Progenitor cell of endocrine pancreas (in vitro differentiated cells): Measurements from ENCODE around the gene RAB5IF. TPM values are rescaled to one million over a fixed set of nuclear protein-coding genes. Genes with fewer than 3 reads are reported as not detected.
"Not testable (repeated sequence)": the region's sequence is repeated elsewhere in the genome, so short reads cannot be mapped to it uniquely, and the experiment has no call there.

Experiments
- DNase-seq: peaks from one replicate; pipeline ENCODE4 v3.0.0; 2021; ENCODE audit warnings: low spot score; ENCODE audit not compliant: unreplicated experiment
- H3K27ac Mint-ChIP-seq: 2 replicates; pipeline ENCODE4 v1.8.0; 2021; ENCODE audit warnings: mild to moderate bottlenecking, moderate library complexity, mixed read lengths
- H3K27me3 Mint-ChIP-seq: 2 replicates; pipeline ENCODE4 v1.8.0; 2021; ENCODE audit warnings: mixed read lengths
- H3K36me3 Mint-ChIP-seq: 2 replicates; pipeline ENCODE4 v1.8.0; 2022; ENCODE audit warnings: mixed read lengths; ENCODE audit not compliant: insufficient read depth
- H3K4me1 Mint-ChIP-seq: 2 replicates; pipeline ENCODE4 v1.8.0; 2021; ENCODE audit warnings: low read depth, mixed read lengths
- H3K4me3 Mint-ChIP-seq: 2 replicates; pipeline ENCODE4 v1.8.0; 2021; ENCODE audit warnings: low read depth, mild to moderate bottlenecking, moderate library complexity, mixed read lengths
- H3K9me3 Mint-ChIP-seq: 2 replicates; pipeline ENCODE4 v1.8.0; 2021; ENCODE audit warnings: low read depth, mixed read lengths
- total RNA-seq: library from RNA; stranded (reverse); gene quantifications from 2 replicates; pipeline ENCODE4 v1.2.1, GENCODE V29; 2021
- TF ChIP-seq, protein P1 (sequence below): fragments of 200-600 bp; sonication (generic); IDR thresholded peaks from one replicate; pipeline ENCODE4 v1.5.0; 2021; ENCODE audit warnings: antibody characterized with exemption, mild to moderate bottlenecking; ENCODE audit not compliant: unreplicated experiment

The RAB5IF gene
- total RNA-seq, 1 donor from 2014 or later = 58.8 TPM

DNA sequence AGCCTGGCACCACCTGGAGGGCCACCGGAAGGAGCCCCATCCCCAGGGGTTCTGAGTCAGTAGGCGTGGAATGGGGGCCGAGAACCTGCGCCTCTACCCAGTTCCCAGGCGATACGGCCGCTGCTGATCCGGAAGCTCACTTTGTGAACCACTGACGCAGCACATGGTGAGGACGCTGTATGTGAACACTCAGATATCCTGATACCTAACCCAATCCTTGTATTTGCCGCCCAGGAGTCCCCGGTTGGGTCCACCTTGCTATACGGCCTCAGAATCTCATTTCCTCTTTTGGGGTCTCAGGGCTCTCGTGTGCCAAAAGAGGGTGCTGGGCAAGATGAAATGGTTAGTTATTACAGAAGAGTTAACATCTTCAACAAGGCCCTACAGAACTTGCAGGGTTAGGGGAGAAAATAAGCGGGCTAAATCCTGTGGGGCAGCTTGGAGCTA lies 604 bp upstream of the RAB5IF start:
- Mint-ChIP-seq H3K27me3 (no peaks in the 10 kb centered on the region), H3K27ac (peak overlapping the region; percentile 87)

DNA sequence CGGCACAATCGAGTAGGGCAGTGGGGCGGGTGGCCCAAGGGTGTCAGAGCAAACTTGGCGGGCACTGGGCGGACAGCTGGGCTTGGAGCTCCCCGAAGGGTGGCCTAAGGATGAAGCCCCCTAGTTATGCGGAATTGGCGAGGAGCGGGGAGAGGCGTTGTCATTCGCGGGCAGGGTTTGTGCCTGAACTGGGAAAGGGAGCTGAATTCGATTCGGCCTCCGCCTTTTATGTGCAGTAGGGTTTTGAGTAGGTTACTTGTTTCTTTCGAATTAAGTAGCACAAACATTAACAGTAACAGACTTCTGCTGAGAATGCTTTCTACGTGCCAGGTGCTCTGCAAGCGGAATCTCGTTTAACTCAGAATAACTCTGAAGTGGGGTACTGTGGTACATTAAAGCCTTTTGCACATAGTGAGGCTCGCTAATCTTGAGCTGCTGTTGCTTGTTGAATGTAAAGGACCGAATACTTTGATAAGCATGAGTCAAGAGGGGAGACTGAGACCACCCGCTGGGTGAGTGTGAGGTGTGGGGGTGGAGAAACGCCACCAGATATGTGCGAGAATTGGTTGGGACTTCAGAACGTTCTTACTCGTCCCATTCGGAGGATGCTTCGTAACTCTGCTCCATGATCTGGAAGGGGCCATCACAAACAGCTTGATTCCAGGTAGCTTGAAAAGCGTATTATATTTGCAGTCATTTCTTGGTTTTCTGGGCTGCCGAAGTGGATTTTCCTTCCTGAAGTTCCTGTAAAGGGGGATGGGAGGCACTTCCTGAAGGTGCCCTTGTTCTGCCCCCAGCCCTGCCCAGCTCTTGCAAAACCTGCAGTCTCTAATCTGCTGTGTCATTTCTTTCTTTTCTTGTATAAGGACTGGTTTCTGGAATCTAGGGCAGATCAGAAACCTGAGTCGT lies 833 bp downstream of the RAB5IF start:
- Mint-ChIP-seq H3K4me3 (peak overlapping the region; percentile 95), H3K9me3 (no peaks in the 10 kb centered on the region), H3K4me1 (peaks cover 18% of the 10 kb centered on the region), H3K27me3 (no peaks in the 10 kb centered on the region), H3K36me3 (peaks cover 2% of the 10 kb centered on the region), H3K27ac (peak overlapping the region; percentile 95)
- TF ChIP-seq, protein P1, sequence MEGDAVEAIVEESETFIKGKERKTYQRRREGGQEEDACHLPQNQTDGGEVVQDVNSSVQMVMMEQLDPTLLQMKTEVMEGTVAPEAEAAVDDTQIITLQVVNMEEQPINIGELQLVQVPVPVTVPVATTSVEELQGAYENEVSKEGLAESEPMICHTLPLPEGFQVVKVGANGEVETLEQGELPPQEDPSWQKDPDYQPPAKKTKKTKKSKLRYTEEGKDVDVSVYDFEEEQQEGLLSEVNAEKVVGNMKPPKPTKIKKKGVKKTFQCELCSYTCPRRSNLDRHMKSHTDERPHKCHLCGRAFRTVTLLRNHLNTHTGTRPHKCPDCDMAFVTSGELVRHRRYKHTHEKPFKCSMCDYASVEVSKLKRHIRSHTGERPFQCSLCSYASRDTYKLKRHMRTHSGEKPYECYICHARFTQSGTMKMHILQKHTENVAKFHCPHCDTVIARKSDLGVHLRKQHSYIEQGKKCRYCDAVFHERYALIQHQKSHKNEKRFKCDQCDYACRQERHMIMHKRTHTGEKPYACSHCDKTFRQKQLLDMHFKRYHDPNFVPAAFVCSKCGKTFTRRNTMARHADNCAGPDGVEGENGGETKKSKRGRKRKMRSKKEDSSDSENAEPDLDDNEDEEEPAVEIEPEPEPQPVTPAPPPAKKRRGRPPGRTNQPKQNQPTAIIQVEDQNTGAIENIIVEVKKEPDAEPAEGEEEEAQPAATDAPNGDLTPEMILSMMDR = no peak
- no peak for DNase-seq

More for the DNA sequence above, 604 bp upstream of the RAB5IF start:
- peak overlapping the region; percentile 95 for H3K4me3 Mint-ChIP-seq
- no peak for DNase-seq
- no peaks in the 10 kb centered on the region for H3K9me3 Mint-ChIP-seq
- peaks cover 18% of the 10 kb centered on the region for H3K4me1 Mint-ChIP-seq
- TF ChIP-seq, protein P1 = no peak
- no peaks in the 10 kb centered on the region for H3K36me3 Mint-ChIP-seq

DNA sequence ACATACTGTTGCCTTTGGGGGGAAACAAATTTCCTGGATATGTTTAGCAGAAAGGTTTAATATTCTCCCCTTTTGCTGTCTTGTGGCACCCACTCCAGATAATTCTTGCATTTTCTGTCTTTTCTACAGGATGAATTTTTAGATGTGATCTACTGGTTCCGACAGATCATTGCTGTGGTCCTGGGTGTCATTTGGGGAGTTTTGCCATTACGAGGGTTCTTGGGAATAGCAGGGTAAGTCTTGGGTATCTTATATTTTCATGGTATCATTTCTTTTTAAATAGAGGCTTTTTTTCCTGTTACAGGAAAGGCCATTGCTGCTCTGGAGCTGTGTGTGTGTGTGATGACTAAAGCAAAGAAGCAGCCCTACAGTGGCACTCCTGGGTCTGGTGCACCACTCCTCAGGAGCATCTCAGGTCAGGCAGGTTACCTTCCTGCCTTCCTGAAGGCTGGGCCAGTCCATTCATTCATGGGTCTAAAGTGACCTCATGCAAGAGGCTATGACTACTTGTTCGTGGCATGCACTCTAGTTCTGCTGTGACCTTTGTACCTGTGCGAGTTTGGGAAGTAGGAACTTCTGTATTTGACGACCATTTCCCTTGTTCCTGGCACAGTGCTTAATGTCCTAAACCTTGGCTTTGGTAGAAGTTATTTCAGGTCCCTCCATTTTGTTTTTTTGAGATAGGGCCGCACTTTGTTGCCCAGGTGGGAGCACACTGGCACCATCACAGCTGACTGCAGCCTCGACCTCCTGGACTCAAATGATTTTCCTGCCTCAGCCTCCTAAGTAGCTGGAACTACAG lies 2.2 kb downstream of the RAB5IF start:
- TF ChIP-seq, protein P1 = no peak
- H3K4me1 Mint-ChIP-seq = peaks cover 18% of the 10 kb centered on the region
- peak overlapping the region; percentile 63 for H3K4me3 Mint-ChIP-seq
- H3K36me3 Mint-ChIP-seq = peaks cover 2% of the 10 kb centered on the region
- H3K27ac Mint-ChIP-seq = peak overlapping the region; percentile 92
- H3K27me3 Mint-ChIP-seq = no peaks in the 10 kb centered on the region
- no peak for DNase-seq
- no peaks in the 10 kb centered on the region for H3K9me3 Mint-ChIP-seq

DNA sequence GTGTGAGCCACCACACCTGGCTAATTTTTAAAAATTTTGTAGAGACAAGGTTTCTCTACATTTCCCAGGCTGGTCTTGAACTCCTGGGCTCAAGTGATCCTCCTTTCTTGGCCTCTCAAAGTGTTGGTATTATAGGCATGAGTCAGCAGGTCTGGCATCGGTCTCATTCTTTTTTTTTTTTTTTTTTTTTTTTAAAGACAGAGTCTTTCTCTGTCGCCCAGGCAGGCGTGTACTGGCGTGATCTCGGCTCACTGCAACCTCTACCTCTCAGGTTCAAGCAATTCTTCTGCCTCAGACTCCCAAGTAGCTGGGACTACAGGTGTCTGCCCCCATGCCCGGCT lies 2.8 kb downstream of the RAB5IF start:
- not testable (repeated sequence) for H3K9me3 Mint-ChIP-seq, DNase-seq, H3K27ac Mint-ChIP-seq, H3K27me3 Mint-ChIP-seq, H3K36me3 Mint-ChIP-seq, H3K4me3 Mint-ChIP-seq
- H3K4me1 Mint-ChIP-seq = peaks cover 18% of the 10 kb centered on the region

DNA sequence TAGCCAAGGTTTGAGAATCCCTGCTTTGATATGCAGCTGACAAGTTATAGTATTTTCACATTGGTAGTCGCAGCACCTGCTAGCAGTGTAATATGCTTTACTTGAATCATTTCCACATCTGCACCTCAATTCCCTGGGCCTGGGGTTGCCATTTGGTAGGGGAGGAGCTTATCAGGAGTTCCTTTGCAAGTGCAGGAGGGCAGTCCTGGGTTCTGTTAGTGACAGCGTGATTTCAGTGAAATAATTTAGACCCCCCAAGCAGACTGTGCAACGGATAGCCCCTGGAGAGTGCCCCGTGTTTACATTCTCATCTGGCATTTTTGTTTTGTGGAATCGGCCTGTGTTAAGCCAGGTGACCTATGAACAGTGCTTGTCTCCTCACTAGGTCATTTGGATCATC lies 6.0 kb downstream of the RAB5IF start:
- Mint-ChIP-seq H3K4me1 (peaks cover 9% of the 10 kb centered on the region), H3K9me3 (no peaks in the 10 kb centered on the region), H3K27ac (no peak overlapping the region), H3K4me3 (no peak overlapping the region), H3K36me3 (peaks cover 2% of the 10 kb centered on the region), H3K27me3 (no peaks in the 10 kb centered on the region)
- TF ChIP-seq, protein P1 = no peak
- no peak for DNase-seq
